Muscle of arm (tissue), 12 donors: Measurements from ENCODE around the gene GATAD2A. TPM values are rescaled to one million over a fixed set of nuclear protein-coding genes. Genes with fewer than 3 reads are reported as not detected.

Source experiments
- polyA plus RNA-seq, 12 donors: library from polyadenylated mRNA; unstranded; fragments of 120-200 nt; gene quantifications; one replicate each; pipeline ENCODE4 v1.2.1, GENCODE V29; 2013; ENCODE audit not compliant: insufficient read length in 12 of 12

Gene GATAD2A
- polyA plus RNA-seq, 12 donors = 35.2 to 69.9 (median 48.4) TPM; not detected in 1

Other genes starting within 250 kb of the GATAD2A start
- 1 to 10 TPM in 8 of 12 donors, under 1 TPM in 2, not detected in 2; 0.66 to 3.4 (median 1.5) TPM for gene MEF2B, start 235.4 kb upstream of the GATAD2A start, polyA plus RNA-seq
- gene BORCS8, start 213.5 kb upstream of the GATAD2A start, polyA plus RNA-seq = 10 to 100 TPM in 8 of 12 donors, 1 to 10 TPM in 3, not detected in 1; 8.6 to 15.4 (median 11.8) TPM
- 100 to 1,000 TPM in 1 of 12 donors, 10 to 100 TPM in 10, not detected in 1; 44.3 to 143 (median 52.1) TPM for gene RFXANK, start 213.4 kb upstream of the GATAD2A start, polyA plus RNA-seq
- gene NR2C2AP, start 202.3 kb upstream of the GATAD2A start, polyA plus RNA-seq = 10 to 100 TPM in 3 of 12 donors, 1 to 10 TPM in 7, not detected in 2; 6.8 to 13.2 (median 9.2) TPM
- 1 to 10 TPM in 1 of 12 donors, under 1 TPM in 8, not detected in 3; 0.05 to 1.3 (median 0.16) TPM for gene NCAN, start 193.7 kb upstream of the GATAD2A start, polyA plus RNA-seq
- 1 to 10 TPM in 10 of 12 donors, not detected in 2; 1.3 to 4.1 (median 2.5) TPM for gene TM6SF2, start 132.4 kb upstream of the GATAD2A start, polyA plus RNA-seq
- 10 to 100 TPM in 11 of 12 donors, not detected in 1; 30.7 to 60.9 (median 35.2) TPM for gene SUGP1, start 85.2 kb upstream of the GATAD2A start, polyA plus RNA-seq
- 100 to 1,000 TPM in 1 of 12 donors, 10 to 100 TPM in 11; 30.4 to 112 (median 47.5) TPM for gene MAU2, start 84.8 kb upstream of the GATAD2A start, polyA plus RNA-seq
- under 1 TPM in 10 of 12 donors, not detected in 2; 0.28 to 0.74 (median 0.59) TPM for gene TSSK6, start 109.9 kb downstream of the GATAD2A start, polyA plus RNA-seq
- gene NDUFA13, start 110.5 kb downstream of the GATAD2A start, polyA plus RNA-seq = 100 to 1,000 TPM in 11 of 12 donors, not detected in 1; 103 to 191 (median 167) TPM
- 10 to 100 TPM in 3 of 12 donors, 1 to 10 TPM in 8, not detected in 1; 2.9 to 14.4 (median 6.6) TPM for gene YJEFN3, start 123.2 kb downstream of the GATAD2A start, polyA plus RNA-seq
- gene CILP2, start 132.6 kb downstream of the GATAD2A start, polyA plus RNA-seq = 10 to 100 TPM in 2 of 12 donors, 1 to 10 TPM in 8, not detected in 2; 1.4 to 13.9 (median 4.1) TPM
- 1 to 10 TPM in 8 of 12 donors, under 1 TPM in 2, not detected in 2; 0.76 to 6.3 (median 1.8) TPM for gene PBX4, start 213.0 kb downstream of the GATAD2A start, polyA plus RNA-seq
- 10 to 100 TPM in 2 of 12 donors, 1 to 10 TPM in 9, not detected in 1; 2.6 to 33.2 (median 5.0) TPM for gene LPAR2, start 222.5 kb downstream of the GATAD2A start, polyA plus RNA-seq
- 10 to 100 TPM in 2 of 12 donors, 1 to 10 TPM in 9, not detected in 1; 1.8 to 14.7 (median 2.8) TPM for gene GMIP, start 238.0 kb downstream of the GATAD2A start, polyA plus RNA-seq